Aorta (tissue), 5 donors: ENCODE results near the gene LYPD6B. TPM values are rescaled to one million over a fixed set of nuclear protein-coding genes. Genes with fewer than 3 reads are reported as not detected.

Experiments used
- ATAC-seq: fragments of 200-7000 bp; cut with Tn5 transposase; one replicate; pipeline ENCODE4 v1.9.1; 2022; ENCODE audit warnings: moderate library complexity; ENCODE audit not compliant: low FRiP score
- DNase-seq, 2 donors: peaks; one replicate each; pipeline ENCODE4 v3.0.0-alpha.2; 2020
- H3K27ac ChIP-seq, 2 donors: one replicate each; pipeline ENCODE4 v1.5.1; 2013; ENCODE audit warnings: low read length in 2 of 2, mild to moderate bottlenecking in 2 of 2, moderate library complexity in 2 of 2, control low read depth in 1 of 2, inconsistent platforms in 1 of 2, low read depth in 1 of 2
- H3K27me3 ChIP-seq, 2 donors: one replicate each; pipeline ENCODE4 v1.6.1; 2013; ENCODE audit warnings: control low read depth in 1 of 2, low read length in 1 of 2, mild to moderate bottlenecking in 1 of 2, moderate library complexity in 1 of 2; ENCODE audit not compliant: insufficient read depth in 2 of 2, control insufficient read depth in 1 of 2
- H3K36me3 ChIP-seq, 2 donors: one replicate each; pipeline ENCODE4 v1.6.1; 2013; ENCODE audit warnings: control low read depth in 1 of 2, low read length in 1 of 2, mild to moderate bottlenecking in 1 of 2; ENCODE audit not compliant: insufficient read depth in 2 of 2, control insufficient read depth in 1 of 2
- H3K4me1 ChIP-seq, 2 donors: one replicate each; pipeline ENCODE4 v1.6.1; 2013; ENCODE audit warnings: low read length in 2 of 2, control low read depth in 1 of 2, mild to moderate bottlenecking in 1 of 2, moderate library complexity in 1 of 2; ENCODE audit not compliant: insufficient read depth in 2 of 2, control insufficient read depth in 1 of 2
- H3K4me3 ChIP-seq, 2 donors: one replicate each; pipeline ENCODE4 v1.5.1; 2013; ENCODE audit warnings: low read length in 2 of 2, control low read depth in 1 of 2, mild to moderate bottlenecking in 1 of 2
- H3K9me3 ChIP-seq: one replicate; pipeline ENCODE4 v1.6.1; 2013; ENCODE audit warnings: mild to moderate bottlenecking, low read length; ENCODE audit not compliant: control insufficient read depth
- WGBS, 2 donors: extraction: QIAGEN DNeasy Blood & Tissue Kit; methylation state at CpG; one replicate each; pipeline ENCODE4 v1.1.7; 2013; 5-methylcytosine and 5-hydroxymethylcytosine counted together
- intact Hi-C, 2 donors: fragments of 100-400 bp; cut with DNase I; formaldehyde crosslinking; loops; one replicate each; pipeline versions ENCODE4 v1.14.2 to v1.15.0; 2022
- polyA plus RNA-seq, 2 donors: library from polyadenylated mRNA; stranded (reverse); fragments of 200-250 nt; gene quantifications; one replicate each; pipeline ENCODE4 v1.2.3, GENCODE V29; 2013
- total RNA-seq, 2 donors: library from RNA; stranded (reverse); fragmentation: NEBNext Ultra II Directional; extraction: Animal tissue kit (Norgen Biotek cat#: 25700); gene quantifications; one replicate each; pipeline ENCODE4 v1.2.1, GENCODE V29; 2021
- donor health status: healthy with polysubstance abuse.
- donor health status: Bipolar disorder and iron deficiency.
- donor health status: DM: no; HTN: no; CAD: no.
- donor health status: DM: no; HTN: no; CAD: no.
- donor health status: DM: yes; HTN: yes; CAD: no.

Gene LYPD6B
- total and polyA plus RNA-seq, 4 donors: 0.26 TPM; not detected in 3

DNA sequence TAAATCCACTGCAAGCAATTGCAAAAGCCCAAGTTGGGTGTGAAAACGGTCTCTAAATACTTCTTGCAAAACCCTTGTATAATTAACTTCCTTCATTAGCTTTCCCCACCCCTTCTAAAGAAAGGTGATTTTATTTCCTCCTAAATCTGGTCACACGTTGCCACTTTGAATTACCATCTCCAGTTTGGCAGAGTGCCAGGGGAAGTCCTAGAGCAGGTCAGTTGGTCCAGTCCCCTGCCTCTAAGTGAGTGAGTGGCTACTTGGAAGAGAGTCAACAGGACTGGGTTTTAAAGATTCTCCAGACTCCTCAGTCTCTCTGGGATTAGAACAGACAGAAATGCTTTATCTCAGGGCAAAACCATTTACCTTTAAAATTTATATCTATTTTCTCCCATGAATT, 18.7 kb upstream of the LYPD6B start:
- DNase-seq (no peak), ATAC-seq (no peak)
- intact Hi-C loops: no loop called here
- Histone ChIP-seq H3K9me3 (no peaks in the 10 kb centered on the region), H3K4me1 (no peaks in the 10 kb centered on the region), H3K36me3 (no peaks in the 10 kb centered on the region), H3K27me3 (no peaks in the 10 kb centered on the region), H3K4me3 (no peak overlapping the region), H3K27ac (no peak overlapping the region)
- WGBS, 2 donors: 75 to 76% methylated on average over 2 of the region's 2 CpGs

DNA sequence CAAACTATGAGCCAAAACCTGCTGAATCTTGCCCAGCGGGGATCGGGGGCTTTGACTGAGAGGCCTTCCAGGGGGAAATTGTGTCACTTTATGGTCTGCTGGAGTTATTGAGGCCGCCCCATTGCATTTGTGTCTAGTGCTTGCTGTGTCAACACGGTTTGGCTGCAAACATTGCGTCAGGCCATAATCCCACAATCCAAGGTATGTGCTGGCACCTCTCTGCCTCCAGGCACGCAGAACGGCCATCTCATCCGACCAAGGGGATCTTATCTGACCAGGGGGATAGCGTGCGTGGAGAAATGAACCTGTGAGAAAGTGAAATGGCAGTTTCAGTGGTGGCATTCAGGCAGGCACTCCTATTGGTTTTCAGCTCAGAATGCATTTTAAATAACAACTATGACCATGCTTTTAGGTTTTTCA, 18.1 kb upstream of the LYPD6B start:
- Histone ChIP-seq H3K27me3 (no peaks in the 10 kb centered on the region), H3K4me3 (no peak overlapping the region), H3K36me3 (no peaks in the 10 kb centered on the region), H3K4me1 (no peaks in the 10 kb centered on the region), H3K9me3 (no peaks in the 10 kb centered on the region), H3K27ac (no peak overlapping the region)
- DNase-seq (no peak), ATAC-seq (no peak)
- WGBS, 2 donors: 94 to 95% methylated on average over 10 of the region's 10 CpGs
- intact Hi-C loops: no loop called here

DNA sequence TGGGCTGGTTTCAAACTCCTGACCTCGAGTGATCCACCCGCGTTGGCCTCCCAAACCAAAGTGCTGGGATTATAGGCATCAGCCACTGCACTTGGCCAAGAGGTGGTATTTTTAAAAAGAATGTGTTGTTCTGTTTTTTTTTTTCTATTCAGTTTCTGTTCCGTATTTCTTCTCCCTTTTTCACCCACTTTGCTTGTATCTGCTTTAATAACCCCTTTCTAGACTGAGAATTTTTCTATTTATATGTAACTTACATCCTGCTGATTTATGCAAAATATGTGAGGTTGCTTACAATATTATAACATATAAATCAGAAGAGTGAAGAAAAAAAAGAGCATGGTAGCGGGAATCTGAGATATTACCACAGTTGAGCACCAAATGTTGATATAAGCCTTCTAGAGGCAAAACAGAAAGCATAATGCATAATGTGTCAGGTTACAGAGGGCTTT, 17.2 kb upstream of the LYPD6B start:
- no peaks in the 10 kb centered on the region for H3K36me3 ChIP-seq
- H3K4me1 ChIP-seq: no peaks in the 10 kb centered on the region
- no peak for ATAC-seq
- DNase-seq: no peak
- no peak overlapping the region for H3K27ac ChIP-seq
- 83 to 87% methylated on average over 5 of the region's 5 CpGs for WGBS, 2 donors
- H3K4me3 ChIP-seq: no peak overlapping the region
- H3K9me3 ChIP-seq: no peaks in the 10 kb centered on the region
- H3K27me3 ChIP-seq: no peaks in the 10 kb centered on the region
- intact Hi-C loops: no loop called here

DNA sequence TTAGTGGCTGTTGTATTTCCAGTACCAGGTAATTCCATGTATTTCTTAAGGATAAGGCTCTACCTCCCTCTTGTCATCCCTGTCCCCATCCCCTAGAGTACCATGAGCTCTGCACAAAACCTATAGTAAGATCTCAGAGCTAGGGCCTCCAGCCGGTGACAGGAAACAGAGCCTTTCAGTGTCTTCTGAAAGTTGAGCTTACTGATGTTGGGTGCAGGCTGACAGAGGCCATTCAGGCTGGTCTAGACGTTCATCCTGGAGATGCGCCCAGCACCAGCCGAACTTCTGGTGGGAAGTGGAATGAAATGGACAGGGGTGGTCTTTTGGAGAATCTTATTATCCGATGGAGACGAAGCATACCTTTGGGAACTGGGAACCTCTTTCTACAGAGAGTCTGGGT, 16.7 kb upstream of the LYPD6B start:
- Histone ChIP-seq H3K4me3 (no peak overlapping the region), H3K27me3 (no peaks in the 10 kb centered on the region), H3K36me3 (no peaks in the 10 kb centered on the region), H3K27ac (no peak overlapping the region), H3K4me1 (no peaks in the 10 kb centered on the region), H3K9me3 (no peaks in the 10 kb centered on the region)
- 86 to 90% methylated on average over 6 of the region's 6 CpGs for WGBS, 2 donors
- no peak for DNase-seq
- ATAC-seq: no peak
- intact Hi-C loops: no loop called here

DNA sequence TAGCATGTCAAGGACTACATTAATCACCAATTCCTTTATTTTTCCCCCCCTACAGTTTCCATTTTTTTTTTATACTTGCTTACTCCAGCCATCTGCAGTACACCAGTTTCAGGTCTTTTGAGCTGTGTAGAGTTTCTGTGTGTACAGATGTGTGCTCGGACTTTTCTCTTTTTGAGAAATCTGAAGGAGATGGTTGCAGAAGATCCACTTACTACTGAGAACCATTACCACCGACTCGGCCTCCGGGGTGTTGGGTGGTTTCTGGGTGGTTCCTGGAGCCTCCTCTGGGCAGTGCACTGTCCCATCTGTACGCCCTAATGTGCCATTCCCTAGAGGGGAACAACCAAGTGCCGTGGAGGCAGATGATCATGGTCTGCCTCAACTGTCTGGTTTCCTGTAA, 15.4 kb upstream of the LYPD6B start:
- Histone ChIP-seq H3K27me3 (peaks cover 0 to 1% of the 10 kb centered on the region in 2 donors), H3K36me3 (no peaks in the 10 kb centered on the region), H3K27ac (no peak overlapping the region), H3K4me1 (no peaks in the 10 kb centered on the region), H3K4me3 (no peak overlapping the region), H3K9me3 (no peaks in the 10 kb centered on the region)
- ATAC-seq (no peak), DNase-seq (no peak)
- intact Hi-C loops: no loop called here
- WGBS, 2 donors: 95% methylated on average over 6 of the region's 6 CpGs

DNA sequence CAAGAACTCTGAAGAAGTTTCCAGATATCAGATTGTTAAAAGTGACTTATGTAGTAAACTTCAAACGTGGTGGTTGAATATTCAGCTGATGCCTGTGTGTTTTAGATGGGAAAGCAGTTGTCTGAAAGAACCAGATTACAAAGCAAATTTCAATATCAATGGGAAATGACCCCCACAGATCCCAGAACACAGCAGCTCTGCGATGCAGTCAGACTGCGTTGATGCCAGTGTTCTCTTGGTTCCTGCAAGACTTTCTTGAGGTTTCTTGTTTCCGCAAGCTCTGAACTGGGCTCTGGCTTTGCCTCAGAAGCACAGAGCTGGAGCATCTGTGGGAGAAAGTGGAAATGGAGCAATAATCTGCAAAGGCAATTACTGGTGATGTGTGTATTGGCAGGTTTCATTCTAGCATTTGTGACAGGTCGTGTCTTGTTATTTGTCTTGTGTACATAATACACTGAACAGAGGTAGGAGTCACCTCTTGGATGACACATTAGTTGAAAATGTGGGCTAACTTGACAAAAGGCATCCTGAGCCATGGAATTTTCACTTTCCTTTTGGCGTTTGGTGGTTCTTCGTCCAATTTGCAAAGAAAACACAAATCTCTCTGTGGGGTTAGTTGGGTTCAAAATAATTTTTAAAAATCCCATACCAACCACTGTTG, 10.8 kb upstream of the LYPD6B start:
- no peak for DNase-seq

DNA sequence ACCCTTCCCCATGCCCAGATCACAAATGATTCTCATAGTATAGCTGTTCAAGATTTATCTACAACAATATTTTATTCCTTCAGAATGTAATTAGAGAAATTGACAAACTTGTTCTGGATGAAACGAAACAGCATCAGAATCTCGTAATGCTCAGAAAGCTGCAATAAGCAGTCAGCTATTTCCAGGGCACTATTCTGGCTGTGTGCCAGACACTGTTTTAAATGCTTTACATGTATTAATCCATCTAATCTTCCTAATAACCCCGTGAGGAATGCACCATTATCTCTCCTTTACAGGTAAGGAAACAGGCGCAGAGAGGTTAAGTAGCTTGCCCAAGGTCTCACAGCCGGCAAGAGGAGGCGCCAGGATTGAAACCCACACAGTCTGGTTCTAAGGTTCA, 10.1 kb upstream of the LYPD6B start:
- DNase-seq: no peak
- ATAC-seq: no peak
- Histone ChIP-seq H3K27ac (no peak overlapping the region), H3K9me3 (no peaks in the 10 kb centered on the region), H3K36me3 (no peaks in the 10 kb centered on the region), H3K27me3 (peaks cover 0 to 1% of the 10 kb centered on the region in 2 donors), H3K4me3 (no peak overlapping the region), H3K4me1 (no peaks in the 10 kb centered on the region)
- WGBS, 2 donors: 75% methylated on average over 6 of the region's 6 CpGs
- intact Hi-C loops: no loop called here

More for the DNA sequence above, 10.8 kb upstream of the LYPD6B start:
- 72 to 73% methylated on average over 7 of the region's 7 CpGs for WGBS, 2 donors
- Histone ChIP-seq H3K4me3 (no peak overlapping the region), H3K27me3 (peaks cover 0 to 1% of the 10 kb centered on the region in 2 donors), H3K4me1 (no peaks in the 10 kb centered on the region), H3K36me3 (no peaks in the 10 kb centered on the region), H3K27ac (no peak overlapping the region), H3K9me3 (no peaks in the 10 kb centered on the region)
- ATAC-seq: no peak
- intact Hi-C loops: no loop called here

DNA sequence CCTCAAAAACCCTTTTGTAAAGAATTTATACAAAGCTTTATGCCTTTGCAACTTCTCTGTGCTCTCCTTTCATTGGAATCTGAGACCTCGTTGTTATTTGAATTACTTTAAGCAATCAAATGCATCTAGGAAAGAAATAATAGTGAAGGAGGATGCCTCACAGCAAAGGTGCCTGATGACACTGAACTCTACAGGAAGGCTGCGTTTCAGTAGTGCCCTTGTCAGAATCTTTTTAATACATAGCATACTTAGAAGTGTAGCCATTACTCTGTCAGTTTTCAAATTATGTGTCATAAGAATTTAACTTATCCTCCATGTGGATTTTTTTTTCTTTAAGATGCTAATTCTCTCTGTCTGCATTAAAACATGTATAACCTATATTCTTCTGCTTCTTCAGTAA, 9.6 kb upstream of the LYPD6B start:
- Histone ChIP-seq H3K4me1 (no peaks in the 10 kb centered on the region), H3K9me3 (no peaks in the 10 kb centered on the region), H3K27me3 (peaks cover 0 to 1% of the 10 kb centered on the region in 2 donors), H3K27ac (no peak overlapping the region), H3K36me3 (no peaks in the 10 kb centered on the region), H3K4me3 (no peak overlapping the region)
- intact Hi-C loops: no loop called here
- ATAC-seq (no peak), DNase-seq (no peak)
- WGBS, 2 donors: 67 to 74% methylated on average over 2 of the region's 2 CpGs

DNA sequence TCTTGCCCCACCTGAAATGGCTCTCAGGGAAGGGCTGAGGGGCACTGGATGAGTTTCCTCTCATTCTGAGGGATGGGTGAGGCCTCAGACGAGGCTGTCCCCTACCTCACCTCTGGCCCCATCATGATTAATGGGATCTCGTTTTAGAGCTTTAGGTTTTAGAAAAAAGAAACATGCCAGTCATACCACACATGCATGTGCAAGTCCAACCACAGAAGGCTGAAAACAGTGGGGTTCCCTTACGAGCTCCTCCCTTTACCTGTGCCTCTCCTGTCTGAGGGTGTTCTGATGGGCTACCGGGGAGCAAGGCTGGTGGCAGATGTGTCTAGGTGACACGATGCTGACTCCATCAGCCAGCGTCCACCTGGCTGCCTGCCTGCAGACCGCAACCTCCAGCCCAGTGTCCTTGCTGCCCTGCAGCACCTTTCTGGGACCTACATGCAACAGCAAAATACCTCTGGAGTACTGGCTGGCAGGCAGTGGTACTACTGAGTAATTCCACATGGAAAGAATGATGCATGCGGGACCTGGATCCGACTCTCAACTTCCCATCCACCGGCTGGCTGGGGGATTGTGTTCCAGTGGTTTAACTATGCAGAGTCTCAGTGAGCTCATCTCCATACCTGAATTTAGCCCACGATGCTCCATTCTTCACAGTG, 9.1 kb upstream of the LYPD6B start:
- no peak for DNase-seq
- H3K9me3 ChIP-seq: no peaks in the 10 kb centered on the region
- no peaks in the 10 kb centered on the region for H3K36me3 ChIP-seq
- WGBS, 2 donors: 64 to 67% methylated on average over 11 of the region's 11 CpGs
- H3K27ac ChIP-seq: no peak overlapping the region
- H3K4me3 ChIP-seq: no peak overlapping the region
- intact Hi-C loops: no loop called here
- ATAC-seq: no peak
- H3K27me3 ChIP-seq: peaks cover 0 to 1% of the 10 kb centered on the region in 2 donors
- no peaks in the 10 kb centered on the region for H3K4me1 ChIP-seq
